DMS153 treated with DMSO at 0.1 percent for 48 hours (cell line): ENCODE measurements around the gene C4orf54.

ENCODE experiments used
- DNase-seq: peaks from one replicate; lab custom pipeline; 2025; ENCODE audit not compliant: unreplicated experiment; lab: John Stamatoyannopoulos, UW

The C4orf54 gene

DNA sequence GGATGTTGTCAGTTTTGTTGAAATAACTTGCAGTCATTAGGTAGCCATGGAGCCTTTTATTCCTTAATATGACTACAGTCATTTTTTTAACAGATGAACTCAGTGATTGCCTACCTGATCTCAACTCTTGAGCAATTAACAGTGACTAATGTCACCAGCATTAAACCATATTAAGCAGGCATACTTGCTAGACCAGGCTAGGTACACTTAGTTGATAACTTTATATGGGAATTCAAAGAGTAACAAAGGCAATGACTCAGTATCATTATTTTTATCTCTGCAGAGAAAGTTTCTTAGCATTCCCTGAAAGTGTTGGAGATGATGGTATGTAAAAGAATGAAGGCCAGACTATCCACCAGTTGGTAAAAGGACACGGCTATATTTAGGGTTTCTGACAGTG lies at the start of gene C4orf54:
C4orf54 (minus strand) TSS at position 31 of the 400 bp plus-strand sequence. CDS start 3,180 bp downstream, outside the sequence.
- no peak for DNase-seq

DNA sequence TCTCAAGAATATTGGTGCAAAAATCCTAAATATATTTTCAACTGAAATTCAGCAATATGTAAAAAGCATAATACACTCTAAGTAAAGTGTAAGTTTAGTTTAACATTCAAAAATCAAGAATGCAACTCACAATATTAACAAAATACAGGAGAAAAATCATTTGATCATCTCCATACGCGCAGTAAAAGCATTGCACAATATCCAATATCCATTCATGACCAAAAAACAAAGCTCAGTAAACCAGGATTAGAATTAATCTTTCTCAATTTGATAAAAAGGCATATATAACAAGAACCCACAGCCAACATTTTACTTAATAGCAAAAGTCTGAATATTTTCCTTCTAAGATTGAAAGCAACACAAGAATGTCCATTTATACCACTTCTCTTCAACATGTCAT lies 48.3 kb upstream of the C4orf54 start:
- DNase-seq, result no peak

DNA sequence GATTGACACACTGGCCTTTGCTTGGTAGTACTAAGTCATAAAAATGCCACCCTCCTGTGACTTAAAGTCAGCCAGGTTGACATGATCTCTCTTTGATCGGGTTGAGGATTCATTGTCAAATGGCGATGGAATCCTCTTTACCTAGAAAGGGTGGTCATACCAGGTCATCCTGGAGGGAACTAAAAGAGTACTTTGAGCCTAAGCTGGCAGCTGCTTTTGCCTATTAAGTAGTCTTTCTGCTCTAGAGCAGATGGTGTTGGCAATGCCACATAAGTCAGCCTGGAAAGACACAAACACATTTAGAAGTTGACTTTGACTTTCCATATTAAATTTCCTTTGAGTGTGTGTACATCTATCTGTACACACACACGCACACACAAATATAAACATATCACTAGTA lies 39.2 kb upstream of the C4orf54 start:
- no peak for DNase-seq

DNA sequence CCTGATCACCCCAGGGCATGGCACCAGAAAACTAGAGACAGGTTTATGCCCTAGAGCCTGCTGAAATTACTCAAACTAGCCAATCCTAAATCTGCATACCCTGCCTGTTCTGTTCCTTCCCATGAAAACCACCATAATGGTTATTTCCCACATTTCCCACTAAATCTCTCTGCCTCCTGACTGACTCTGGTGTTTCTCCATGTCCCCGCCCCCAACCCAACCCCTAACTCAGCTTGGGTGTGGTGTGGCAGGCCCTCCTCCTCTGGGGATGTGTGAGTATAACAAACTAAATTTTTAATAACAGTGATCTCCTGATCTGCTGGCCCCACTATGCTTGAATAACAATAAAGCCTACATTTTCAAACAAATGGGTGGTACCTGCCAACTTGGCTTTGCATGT lies 35.5 kb upstream of the C4orf54 start:
- DNase-seq, result no peak

DNA sequence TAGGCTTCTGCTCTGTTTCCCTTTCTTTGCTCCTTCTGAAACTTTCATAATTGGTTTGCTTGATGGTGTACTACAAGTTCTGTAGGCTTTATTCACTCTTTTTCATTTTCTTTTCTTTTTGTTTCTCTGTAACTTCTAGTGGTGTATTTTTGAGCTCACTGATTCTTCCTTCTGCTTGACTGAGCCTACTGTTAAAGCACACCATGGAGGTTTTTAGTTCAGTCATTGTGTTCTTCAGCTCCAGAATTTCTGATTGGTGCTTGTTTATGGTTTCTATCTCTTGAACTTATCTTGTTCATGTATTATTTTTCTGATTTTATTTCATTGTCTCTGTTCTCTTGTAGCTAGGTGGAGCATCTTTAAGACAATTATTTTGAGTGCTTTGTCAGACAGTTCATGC lies 33.4 kb upstream of the C4orf54 start:
- DNase-seq, result no peak

DNA sequence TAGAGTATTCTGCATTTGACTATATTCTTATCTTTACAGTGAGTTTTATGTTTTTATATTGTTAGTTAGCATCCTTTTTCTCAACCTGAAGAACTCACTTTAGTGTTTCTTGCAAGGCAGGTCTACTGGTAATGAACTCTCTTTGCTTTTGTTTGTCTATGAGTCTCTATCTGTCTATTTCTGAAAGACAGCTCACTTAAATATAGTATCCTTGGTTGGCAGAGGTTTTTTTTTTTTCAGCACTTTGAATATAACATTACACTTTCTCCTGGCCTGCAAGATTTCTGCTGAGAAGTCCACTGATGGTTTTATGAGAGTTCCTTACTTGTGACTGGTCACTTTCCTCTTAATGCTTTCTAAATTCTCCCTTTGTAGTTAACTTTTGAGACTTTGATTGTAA lies 32.8 kb upstream of the C4orf54 start:
- DNase-seq, result no peak

DNA sequence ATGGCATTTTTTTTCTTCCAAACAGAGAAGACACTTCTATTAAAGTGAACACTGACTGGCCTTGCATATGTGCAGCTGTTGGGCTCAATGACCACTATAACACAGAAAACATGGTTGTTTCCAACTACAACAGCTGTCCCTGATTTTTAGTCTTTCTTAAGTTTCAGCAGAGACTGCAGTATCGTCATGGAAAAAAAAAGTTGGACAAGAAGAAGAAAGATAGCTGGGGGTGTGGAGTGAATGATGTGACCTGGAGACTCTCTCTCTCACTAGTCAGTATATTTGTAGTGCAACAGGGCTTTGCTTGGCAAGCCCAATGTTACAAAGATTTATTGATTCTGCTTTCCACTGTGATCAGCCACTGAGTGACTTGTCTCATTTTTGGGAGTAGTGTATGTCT lies 29.5 kb upstream of the C4orf54 start:
- DNase-seq, result no peak

DNA sequence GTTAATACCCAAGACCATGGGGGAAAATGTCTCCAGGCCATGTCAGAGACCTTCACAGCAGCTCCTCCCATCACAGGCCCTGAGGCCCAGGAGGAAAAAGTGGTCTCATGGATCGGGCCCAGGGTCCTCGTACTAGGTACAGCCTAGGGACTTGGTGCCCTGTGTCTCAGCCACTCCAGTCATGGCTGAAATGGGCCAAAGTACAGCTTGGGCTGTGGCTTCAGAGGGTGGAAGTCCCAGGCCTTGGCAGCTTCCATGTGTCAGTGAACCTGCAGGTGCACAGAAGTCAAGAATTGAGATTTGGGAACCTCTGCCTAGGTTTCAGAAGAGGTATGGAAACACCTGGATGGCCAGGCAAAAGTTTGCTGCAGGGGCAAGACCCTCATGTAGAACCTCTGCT lies 27.6 kb upstream of the C4orf54 start:
- DNase-seq, result no peak

DNA sequence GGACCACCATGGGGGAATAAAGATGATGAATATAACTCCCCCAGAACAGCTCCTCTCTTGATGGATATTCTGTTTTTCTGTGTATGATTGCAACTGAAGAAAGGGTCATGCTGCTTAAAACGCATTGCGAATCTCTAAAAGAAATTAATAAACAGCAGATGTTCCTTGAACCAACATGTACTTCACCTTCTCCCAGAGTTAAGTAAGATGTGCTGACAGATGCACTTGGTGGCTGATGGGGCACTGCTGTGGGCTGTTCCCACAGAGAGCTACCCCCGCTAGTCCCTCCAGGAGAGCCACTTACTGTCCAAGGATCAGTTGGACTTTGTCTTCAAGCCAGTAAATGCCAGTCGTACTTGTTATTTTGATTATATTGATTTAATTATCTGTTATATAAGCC lies 26.3 kb upstream of the C4orf54 start:
- no peak for DNase-seq

DNA sequence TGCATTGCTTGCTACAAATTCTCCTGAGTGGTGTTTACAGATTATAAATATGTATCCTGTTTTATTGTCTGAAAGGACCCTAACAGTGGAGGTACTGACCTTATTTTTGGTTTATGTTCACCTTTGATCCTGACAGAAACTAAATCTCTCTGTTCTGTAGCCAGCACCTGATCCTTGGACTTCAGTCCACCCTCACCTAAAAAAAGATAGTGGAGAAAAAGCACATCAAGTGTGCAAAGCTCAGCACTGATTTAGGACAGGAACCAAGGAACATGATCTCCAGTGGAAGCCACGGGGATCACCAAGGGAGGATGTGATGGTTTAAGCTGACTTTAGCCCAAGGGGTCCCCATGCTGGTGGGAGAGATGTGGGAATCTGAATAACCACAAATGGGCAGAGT lies 22.3 kb upstream of the C4orf54 start:
- no peak for DNase-seq

DNA sequence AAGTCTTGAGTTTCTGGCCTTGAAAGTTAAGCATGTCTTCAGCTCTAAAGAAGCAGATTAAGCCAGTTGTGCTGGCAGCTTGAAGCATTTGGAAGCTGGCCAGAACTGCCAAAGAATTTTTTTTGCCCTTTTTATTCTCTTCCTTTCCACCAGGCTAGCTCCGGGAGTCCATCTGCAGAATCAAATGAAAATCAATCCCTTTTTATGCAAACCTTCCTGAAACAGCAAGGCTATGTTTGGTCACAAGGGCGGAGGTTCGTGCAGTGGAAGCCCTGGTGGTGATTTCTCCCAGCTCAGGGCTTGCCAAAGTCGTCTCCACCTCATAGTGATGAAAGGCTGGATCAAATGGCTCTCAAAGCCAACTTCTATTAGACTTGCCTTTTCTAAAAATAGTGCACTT lies 21.6 kb upstream of the C4orf54 start:
- DNase-seq, result no peak

DNA sequence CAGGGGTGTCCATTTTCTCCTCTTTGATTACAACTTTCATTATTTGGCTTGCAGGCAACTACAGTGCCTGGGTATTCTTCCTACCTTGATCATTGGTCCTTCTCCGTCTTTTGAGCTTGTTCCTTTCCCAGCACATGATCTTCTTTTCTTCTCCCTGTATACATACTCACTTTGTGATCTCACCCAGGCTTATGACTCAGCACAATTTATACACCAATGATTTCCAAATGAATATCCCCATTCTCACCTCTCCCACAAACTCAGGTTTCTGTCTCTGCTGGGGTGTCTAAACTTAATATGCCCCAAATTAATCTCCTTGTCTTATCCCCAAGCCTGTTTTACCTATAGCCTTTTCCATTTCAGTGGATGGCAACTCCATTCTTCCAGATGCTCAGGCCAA lies 19.5 kb upstream of the C4orf54 start:
- no peak for DNase-seq

DNA sequence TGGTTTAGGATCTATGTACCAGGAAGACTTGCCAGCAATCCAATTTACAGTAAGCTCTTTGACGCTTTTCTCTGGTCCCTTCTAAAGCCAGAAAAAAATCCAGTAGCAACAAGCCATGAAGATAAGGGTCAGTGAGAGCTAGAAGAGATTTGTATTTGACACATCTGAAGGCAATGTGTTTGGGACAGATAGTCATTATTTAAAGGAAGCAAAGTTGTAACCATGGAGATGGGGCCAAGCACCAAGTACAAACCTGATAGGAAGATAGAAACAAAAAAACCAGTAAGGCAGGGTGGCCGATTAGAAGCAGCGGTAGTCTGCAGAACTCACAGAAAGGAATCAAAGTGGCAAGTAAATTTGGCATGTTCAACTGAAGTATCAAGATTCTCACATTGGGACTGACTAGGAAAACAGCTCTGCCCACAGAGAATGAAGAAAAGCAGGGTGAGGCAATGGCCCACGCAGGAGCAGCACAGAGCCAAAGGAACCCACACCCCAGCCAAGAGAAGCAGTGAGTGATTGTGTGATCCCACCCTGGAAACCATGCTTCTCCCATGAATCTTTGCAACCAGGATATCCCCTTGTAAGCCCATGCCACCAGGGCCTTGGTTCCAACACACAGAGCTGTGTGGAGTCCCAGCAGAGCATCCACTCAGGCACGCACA lies 12.9 kb upstream of the C4orf54 start:
- no peak for DNase-seq

DNA sequence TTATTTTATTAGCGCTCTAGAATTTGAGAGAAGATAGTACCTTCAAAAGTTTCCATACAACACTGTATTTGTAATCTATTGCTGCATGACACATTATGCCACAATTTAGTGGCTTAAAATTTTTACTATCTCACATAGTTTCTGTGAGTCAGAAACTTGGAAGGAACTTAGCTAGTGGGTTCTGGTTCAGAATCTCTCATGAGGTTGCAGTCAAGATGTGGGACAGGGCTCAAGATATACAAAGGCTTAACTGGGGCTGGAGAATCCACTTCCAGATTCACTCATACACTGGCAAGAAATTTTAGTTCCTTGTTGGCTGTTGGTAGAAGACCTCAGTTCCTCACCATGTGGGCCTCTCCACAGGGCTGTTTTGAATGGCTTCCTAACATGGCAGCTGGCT lies 11.5 kb upstream of the C4orf54 start:
- no peak for DNase-seq

DNA sequence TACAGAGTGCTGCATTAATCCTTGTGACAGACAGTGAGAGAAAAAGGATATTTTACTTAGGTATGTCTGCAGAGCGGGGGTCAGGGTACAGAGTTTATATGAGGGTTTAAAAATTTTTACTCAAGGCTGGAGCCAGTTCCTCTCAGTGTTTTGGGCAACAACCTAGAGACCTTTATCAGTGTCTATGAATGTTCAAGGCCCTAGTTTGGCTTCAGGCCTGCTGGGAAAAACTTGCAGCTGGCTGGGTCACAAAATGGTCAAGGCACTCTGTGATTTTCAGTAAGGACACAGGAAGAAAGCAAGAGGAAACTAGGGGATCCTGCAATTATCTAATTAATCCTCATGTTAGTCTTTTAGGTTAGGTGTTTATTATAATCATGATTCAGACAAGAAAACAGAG lies 10.8 kb upstream of the C4orf54 start:
- no peak for DNase-seq

DNA sequence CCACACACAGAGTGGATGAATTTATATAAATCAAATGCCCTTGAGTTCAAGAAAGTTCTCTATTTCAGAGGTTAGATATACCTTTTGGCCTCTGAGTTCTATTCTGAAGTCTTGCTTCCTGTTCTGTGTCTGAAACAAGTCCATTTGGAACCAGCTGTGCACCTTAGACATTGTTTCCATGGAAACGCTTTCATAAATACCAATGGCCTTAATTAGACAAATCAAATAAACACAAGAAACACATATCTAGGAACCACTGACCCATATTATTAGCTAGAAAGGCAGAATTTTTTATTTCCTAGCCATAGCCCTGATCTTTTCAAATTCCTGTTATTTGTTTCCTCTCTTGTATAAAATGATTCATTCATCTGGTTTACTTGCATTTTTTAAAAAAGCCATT lies 8.4 kb upstream of the C4orf54 start:
- DNase-seq, result no peak

DNA sequence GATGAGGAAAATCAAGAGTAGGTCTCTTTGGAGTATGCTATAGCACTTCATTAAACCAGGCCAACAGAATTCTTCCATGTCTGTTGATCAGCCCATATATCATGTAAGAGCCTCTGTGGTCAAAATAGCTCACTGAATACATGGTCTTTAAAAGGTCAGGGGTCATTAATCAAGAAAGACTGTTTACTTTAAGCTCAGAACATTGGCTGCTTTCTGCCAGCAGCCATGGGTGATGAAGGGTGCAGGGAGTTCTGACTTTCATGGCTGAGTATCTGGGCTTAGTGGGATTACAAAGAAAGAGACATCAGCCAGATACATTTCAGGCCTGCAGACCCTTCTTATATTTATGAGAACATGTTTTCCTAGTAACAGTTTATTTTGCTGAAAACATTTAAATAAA lies 7.1 kb upstream of the C4orf54 start:
- no peak for DNase-seq

DNA sequence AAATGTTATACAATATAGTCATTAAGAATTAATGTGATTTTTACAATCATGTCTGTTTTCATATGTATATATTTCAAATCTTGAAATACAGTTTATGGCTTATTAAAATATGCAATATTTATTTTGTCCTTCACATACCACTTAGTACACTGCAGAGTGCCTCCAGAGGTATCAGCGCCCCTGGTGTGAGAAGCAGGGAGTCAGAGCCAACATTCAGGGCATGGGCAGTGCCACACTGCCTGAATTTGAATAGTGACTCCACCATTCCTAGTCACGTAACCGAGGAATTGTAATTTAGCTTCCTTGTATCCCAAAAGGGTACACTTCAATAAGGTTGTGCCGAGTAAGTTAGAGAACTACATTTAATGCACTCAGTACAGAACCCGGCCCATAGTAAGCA lies 4.3 kb upstream of the C4orf54 start:
- DNase-seq, result no peak

DNA sequence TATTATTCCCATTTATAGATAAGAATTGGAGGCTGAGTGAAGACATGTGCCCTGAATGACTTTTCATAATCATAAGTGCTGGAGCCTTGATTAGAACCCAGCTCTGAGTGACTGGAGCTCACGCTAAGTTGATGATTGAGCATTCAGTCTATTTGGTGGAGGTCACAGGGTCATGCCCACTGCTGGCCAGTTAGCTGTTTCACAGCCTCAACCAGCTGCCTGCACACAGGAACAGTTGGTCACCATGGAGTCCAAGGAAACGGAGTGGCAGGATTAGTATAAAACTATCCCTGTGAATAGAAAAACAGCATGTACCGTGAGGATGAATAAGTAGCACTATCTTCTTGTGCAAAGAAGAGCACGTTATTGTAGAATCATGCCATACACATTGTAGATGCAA lies 1.0 kb upstream of the C4orf54 start:
- DNase-seq, result no peak

DNA sequence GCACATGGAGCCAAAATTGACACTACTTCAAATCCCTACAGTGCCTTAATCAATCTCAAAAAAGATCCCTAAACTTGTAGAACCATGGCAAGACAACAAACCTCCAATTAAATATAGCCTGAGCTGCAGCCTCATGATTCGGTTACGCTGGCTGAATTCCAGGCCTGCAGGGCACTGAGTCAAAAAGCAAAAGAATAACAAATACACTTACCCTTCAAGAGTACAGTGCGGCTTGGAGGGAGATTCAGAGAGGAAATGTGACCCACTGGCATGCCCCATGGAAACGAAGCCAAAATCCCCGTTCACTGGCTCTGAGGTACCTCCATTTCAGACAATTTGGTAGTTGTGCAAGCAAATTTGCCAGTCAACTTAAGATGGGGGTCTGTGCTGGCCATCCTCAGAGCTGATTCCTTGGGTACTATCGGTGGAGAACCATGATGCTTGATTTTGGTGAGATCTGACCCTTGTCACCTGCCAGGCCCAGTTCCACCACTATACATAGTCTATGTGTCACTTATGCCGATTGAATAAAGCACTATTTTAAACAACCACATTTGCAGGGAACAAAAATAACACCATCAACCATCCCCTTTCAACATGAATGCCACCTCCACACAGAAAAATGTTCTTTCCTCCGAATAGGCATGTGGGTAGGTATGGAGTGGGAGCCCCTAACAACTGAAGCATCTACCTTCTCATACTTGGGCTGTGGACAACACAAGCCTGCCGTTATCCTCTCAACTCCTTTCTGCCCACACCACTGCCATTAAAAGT lies 2.1 kb downstream of the C4orf54 start:
- peak; percentile 24 for DNase-seq

DNA sequence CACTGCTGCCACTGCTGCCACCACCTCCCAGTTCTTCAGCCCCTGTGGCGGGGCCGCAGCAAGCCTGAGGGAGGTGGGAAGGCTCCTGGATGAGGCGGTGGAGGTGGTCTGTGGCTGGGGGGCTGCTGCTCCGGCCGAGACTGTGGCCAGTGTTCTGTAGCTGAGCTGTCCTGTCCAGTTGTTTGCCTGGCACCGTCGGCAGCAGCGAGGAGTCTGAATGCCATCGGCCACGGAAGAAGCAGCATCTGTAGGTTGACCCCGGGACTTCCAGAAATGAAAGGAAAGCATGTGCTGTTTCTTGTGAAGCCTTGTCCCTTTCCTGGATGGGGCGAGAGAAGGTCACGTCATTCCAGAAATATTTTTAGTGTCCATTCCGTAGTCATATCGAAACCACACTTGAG lies 3.3 kb downstream of the C4orf54 start:
- DNase-seq, result no peak

DNA sequence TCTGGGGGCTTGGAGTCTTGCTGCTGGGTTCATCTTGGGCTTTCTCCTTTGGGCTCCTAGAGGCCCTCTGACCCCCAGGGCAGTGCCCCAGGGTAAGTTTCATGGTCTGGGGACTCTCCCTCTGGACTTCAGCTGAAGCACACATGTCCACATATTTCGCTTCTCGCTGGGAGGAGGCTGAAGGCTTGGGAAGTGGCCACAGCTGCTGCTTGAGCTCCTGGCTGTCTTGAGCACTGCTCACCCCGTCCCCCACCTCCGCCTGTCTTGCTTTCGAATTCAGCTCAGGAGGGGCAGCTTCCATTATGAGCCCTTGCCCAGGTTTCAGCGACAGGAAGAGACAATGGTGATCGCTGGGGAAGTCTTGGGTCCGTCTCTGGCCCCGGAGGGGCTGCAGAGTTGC lies 3.7 kb downstream of the C4orf54 start:
- no peak for DNase-seq
